Karpas-422 (cell line): ENCODE measurements around the gene CSTA. TPM values are rescaled to one million over a fixed set of nuclear protein-coding genes. Genes with fewer than 3 reads are reported as not detected.

Experiments used
- DNase-seq: peaks from one replicate; pipeline ENCODE4 v3.0.0-alpha.2; 2015
- H2AFZ ChIP-seq: fragments of 200-600 bp; sonication (generic); 2 replicates; pipeline ENCODE4 v1.6.1; 2014; ENCODE audit warnings: antibody characterized with exemption, low read length, mixed read lengths
- H3K27ac ChIP-seq: fragments of 200-600 bp; sonication (generic); 2 replicates; pipeline ENCODE4 v1.5.1; 2014; ENCODE audit warnings: mild to moderate bottlenecking, low read length, moderate library complexity
- H3K27me3 ChIP-seq: fragments of 200-600 bp; sonication (generic); 2 replicates; pipeline ENCODE4 v1.6.1; 2014; ENCODE audit warnings: low read length, mixed read lengths
- H3K36me3 ChIP-seq: fragments of 200-600 bp; sonication (generic); 2 replicates; pipeline ENCODE4 v1.6.1; 2014; ENCODE audit warnings: low read length, mixed read lengths; ENCODE audit not compliant: insufficient read depth
- H3K4me1 ChIP-seq: fragments of 200-600 bp; sonication (generic); 2 replicates; pipeline ENCODE4 v1.6.1; 2014; ENCODE audit warnings: mild to moderate bottlenecking, low read length, mixed read lengths
- H3K4me2 ChIP-seq: fragments of 200-600 bp; sonication (generic); 2 replicates; pipeline ENCODE4 v1.6.1; 2014; ENCODE audit warnings: low read length, low read depth, mild to moderate bottlenecking; ENCODE audit not compliant: poor library complexity, severe bottlenecking
- H3K4me3 ChIP-seq: fragments of 200-600 bp; sonication (generic); 2 replicates; pipeline ENCODE4 v1.5.1; 2014; ENCODE audit warnings: mild to moderate bottlenecking, antibody characterized with exemption, low read length, mixed read lengths
- H3K79me2 ChIP-seq: fragments of 200-600 bp; sonication (generic); 2 replicates; pipeline ENCODE4 v1.6.1; 2014; ENCODE audit warnings: mild to moderate bottlenecking, low read length, mixed read lengths
- H3K9ac ChIP-seq: fragments of 200-600 bp; sonication (generic); 2 replicates; pipeline ENCODE4 v1.6.0; 2014; ENCODE audit warnings: low read length
- H3K9me2 ChIP-seq: fragments of 200-600 bp; sonication (generic), shearing (Covaris generic); replicated peaks from 2 replicates; pipeline ENCODE4 v1.6.0; 2014; ENCODE audit warnings: mild to moderate bottlenecking, low read length, moderate library complexity; ENCODE audit not compliant: insufficient read depth
- H3K9me3 ChIP-seq: fragments of 300-700, 200-600 bp; sonication (generic); 2 replicates; pipeline ENCODE4 v1.6.1; 2014; ENCODE audit warnings: low read length, mixed read lengths
- H4K20me1 ChIP-seq: fragments of 200-600 bp; sonication (generic); 2 replicates; pipeline ENCODE4 v1.6.1; 2014; ENCODE audit warnings: mild to moderate bottlenecking, antibody characterized with exemption, low read length, low read depth; ENCODE audit not compliant: insufficient read depth
- total RNA-seq: library from RNA; depleted of rRNA; stranded (reverse); fragments of >200 nt; shearing (Covaris generic); gene quantifications from 2 replicates; pipeline ENCODE4 v1.2.3, GENCODE V29; 2014; ENCODE audit warnings: low replicate concordance

Gene CSTA
- total RNA-seq, 1 experiment from 2014 or later, result 10.5 TPM

- no peak overlapping the region for H3K4me3 ChIP-seq
- H3K9ac ChIP-seq, result no peak overlapping the region
- no peaks in the 10 kb centered on the region for H3K4me1 ChIP-seq
- no peak overlapping the region for H3K4me2 ChIP-seq
- no peak overlapping the region for H2AFZ ChIP-seq
- H3K9me3 ChIP-seq, result no peaks in the 10 kb centered on the region
- H3K36me3 ChIP-seq, result no peaks in the 10 kb centered on the region
- H4K20me1 ChIP-seq, result no peaks in the 10 kb centered on the region
- no peaks in the 10 kb centered on the region for H3K9me2 ChIP-seq
- H3K27ac ChIP-seq, result no peak overlapping the region
- no peak for DNase-seq
- H3K27me3 ChIP-seq, result no peaks in the 10 kb centered on the region
- H3K79me2 ChIP-seq, result no peaks in the 10 kb centered on the region
These were observed 11.8 kb upstream of the CSTA start for GRCh38 chr3:122313281-122313680.

- DNase-seq, result no peak
- H3K9me3 ChIP-seq, result no peaks in the 10 kb centered on the region
- H3K9me2 ChIP-seq, result no peaks in the 10 kb centered on the region
- no peak overlapping the region for H3K9ac ChIP-seq
- H3K27me3 ChIP-seq, result no peaks in the 10 kb centered on the region
- no peaks in the 10 kb centered on the region for H3K36me3 ChIP-seq
- no peaks in the 10 kb centered on the region for H3K4me1 ChIP-seq
- H3K27ac ChIP-seq, result no peak overlapping the region
- H2AFZ ChIP-seq, result no peak overlapping the region
- H3K4me3 ChIP-seq, result no peak overlapping the region
- H4K20me1 ChIP-seq, result no peaks in the 10 kb centered on the region
- H3K79me2 ChIP-seq, result no peaks in the 10 kb centered on the region
- H3K4me2 ChIP-seq, result no peak overlapping the region
These were observed 10.7 kb upstream of the CSTA start for GRCh38 chr3:122314228-122314876.

- no peaks in the 10 kb centered on the region for H3K4me1 ChIP-seq
- H3K9ac ChIP-seq, result no peak overlapping the region
- no peak overlapping the region for H3K27ac ChIP-seq
- no peak overlapping the region for H3K4me3 ChIP-seq
- no peaks in the 10 kb centered on the region for H3K9me3 ChIP-seq
- no peak overlapping the region for H3K4me2 ChIP-seq
- H3K9me2 ChIP-seq, result no peaks in the 10 kb centered on the region
- H3K27me3 ChIP-seq, result no peaks in the 10 kb centered on the region
- H3K36me3 ChIP-seq, result no peaks in the 10 kb centered on the region
- DNase-seq, result no peak
- H3K79me2 ChIP-seq, result no peaks in the 10 kb centered on the region
- no peak overlapping the region for H2AFZ ChIP-seq
- H4K20me1 ChIP-seq, result no peaks in the 10 kb centered on the region
These were observed 9.4 kb upstream of the CSTA start for GRCh38 chr3:122315619-122316018.

GRCh38 chr3:122316368-122316767 is 8.7 kb upstream of the CSTA start:
- no peaks in the 10 kb centered on the region for H3K36me3 ChIP-seq
- no peak overlapping the region for H3K4me3 ChIP-seq
- no peaks in the 10 kb centered on the region for H3K9me3 ChIP-seq
- no peaks in the 10 kb centered on the region for H3K27me3 ChIP-seq
- no peak overlapping the region for H3K4me2 ChIP-seq
- no peak for DNase-seq
- H3K9me2 ChIP-seq, result no peaks in the 10 kb centered on the region
- H3K9ac ChIP-seq, result no peak overlapping the region
- H3K79me2 ChIP-seq, result no peaks in the 10 kb centered on the region
- H3K27ac ChIP-seq, result no peak overlapping the region
- H4K20me1 ChIP-seq, result no peaks in the 10 kb centered on the region
- H2AFZ ChIP-seq, result no peak overlapping the region
- H3K4me1 ChIP-seq, result no peaks in the 10 kb centered on the region

- no peak for DNase-seq
- Histone ChIP-seq H2AFZ (no peak overlapping the region), H3K4me3 (no peak overlapping the region), H3K9me3 (no peaks in the 10 kb centered on the region), H3K36me3 (no peaks in the 10 kb centered on the region), H3K4me1 (no peaks in the 10 kb centered on the region), H3K9ac (no peak overlapping the region), H3K27ac (no peak overlapping the region), H3K9me2 (no peaks in the 10 kb centered on the region), H3K79me2 (no peaks in the 10 kb centered on the region), H4K20me1 (no peaks in the 10 kb centered on the region), H3K27me3 (no peaks in the 10 kb centered on the region), H3K4me2 (no peak overlapping the region)
These were observed 6.4 kb upstream of the CSTA start for GRCh38 chr3:122318620-122319019.

GRCh38 chr3:122322095-122323075 is 2.7 kb upstream of the CSTA start:
- Histone ChIP-seq H3K9me2 (no peaks in the 10 kb centered on the region), H3K9ac (no peak overlapping the region), H3K4me1 (no peaks in the 10 kb centered on the region), H3K79me2 (no peaks in the 10 kb centered on the region), H3K9me3 (no peaks in the 10 kb centered on the region), H3K27me3 (no peaks in the 10 kb centered on the region), H4K20me1 (no peaks in the 10 kb centered on the region), H3K36me3 (no peaks in the 10 kb centered on the region), H2AFZ (no peak overlapping the region), H3K27ac (no peak overlapping the region), H3K4me2 (no peak overlapping the region), H3K4me3 (no peak overlapping the region)
- DNase-seq, result no peak

GRCh38 chr3:122325769-122326168 is 721 bp downstream of the CSTA start:
- Histone ChIP-seq H3K9me2 (no peaks in the 10 kb centered on the region), H3K36me3 (no peaks in the 10 kb centered on the region), H3K4me2 (no peak overlapping the region), H3K4me3 (no peak overlapping the region), H3K79me2 (no peaks in the 10 kb centered on the region), H2AFZ (no peak overlapping the region), H4K20me1 (no peaks in the 10 kb centered on the region), H3K27ac (no peak overlapping the region), H3K9ac (no peak overlapping the region), H3K27me3 (no peaks in the 10 kb centered on the region), H3K4me1 (no peaks in the 10 kb centered on the region), H3K9me3 (no peaks in the 10 kb centered on the region)
- no peak for DNase-seq

DNA sequence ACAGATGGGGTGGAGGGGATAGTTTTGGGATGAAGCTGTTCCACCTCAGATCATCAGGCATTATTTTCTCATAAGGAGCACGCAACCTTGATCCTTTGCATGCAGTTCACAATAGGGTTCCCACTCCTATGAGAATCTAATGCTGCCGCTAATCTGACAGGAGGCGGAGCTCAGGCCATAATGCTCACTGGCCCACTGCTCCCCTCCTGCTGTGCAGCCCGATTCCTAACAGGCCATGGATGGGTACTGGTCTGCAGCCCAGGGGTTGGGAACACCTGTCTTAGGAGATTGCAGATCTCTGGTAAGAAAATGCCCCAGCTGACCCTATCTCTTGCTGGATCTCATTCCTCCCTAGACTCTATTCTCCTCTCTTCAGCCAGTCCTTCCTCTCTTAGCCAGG is 6.8 kb downstream of the CSTA start:
- H3K27me3 ChIP-seq, result no peaks in the 10 kb centered on the region
- no peak overlapping the region for H3K4me2 ChIP-seq
- DNase-seq, result no peak
- no peaks in the 10 kb centered on the region for H3K4me1 ChIP-seq
- no peak overlapping the region for H3K9ac ChIP-seq
- H4K20me1 ChIP-seq, result no peaks in the 10 kb centered on the region
- no peaks in the 10 kb centered on the region for H3K36me3 ChIP-seq
- no peaks in the 10 kb centered on the region for H3K9me3 ChIP-seq
- no peak overlapping the region for H3K4me3 ChIP-seq
- no peaks in the 10 kb centered on the region for H3K9me2 ChIP-seq
- no peak overlapping the region; the same call in 1 of the 2 replicates for H2AFZ ChIP-seq
- H3K27ac ChIP-seq, result no peak overlapping the region
- no peaks in the 10 kb centered on the region for H3K79me2 ChIP-seq
